Heart right ventricle (tissue), 16 donors: ENCODE measurements around the gene NAA38. TPM values are rescaled to one million over a fixed set of nuclear protein-coding genes. Genes with fewer than 3 reads are reported as not detected.
A peak's percentile ranks its signal among the peaks of the same experiment; 100 is the strongest.

Experiments used
- ATAC-seq, 8 donors: fragments of 200-7000 bp; cut with Tn5 transposase; one replicate each; pipeline ENCODE4 v1.9.1; 2020; ENCODE audit warnings: mild to moderate bottlenecking in 8 of 8, moderate library complexity in 8 of 8, moderate number of reproducible peaks in 1 of 8
- DNase-seq, 2 donors: peaks; one replicate each; pipeline ENCODE4 v3.0.0-alpha.2; 2020
- H3K27ac ChIP-seq, 10 donors: fragments of 200-600 bp; sonication (generic) in 2 of 10; one replicate each; pipeline versions ENCODE4 v1.5.0 to v1.8.0; 2020 to 2022; ENCODE audit warnings: mild to moderate bottlenecking in 3 of 10
- H3K27me3 ChIP-seq, 7 donors: fragments of 200-600 bp; one replicate each; pipeline ENCODE4 v1.8.0; 2021 to 2022; ENCODE audit warnings: mild to moderate bottlenecking in 2 of 7
- H3K36me3 ChIP-seq, 9 donors: fragments of 200-600 bp; sonication (generic) in 1 of 9; one replicate each; pipeline versions ENCODE4 v1.5.0 to v1.8.0; 2020 to 2022; ENCODE audit warnings: mild to moderate bottlenecking in 2 of 9
- H3K4me1 ChIP-seq, 9 donors: fragments of 200-600 bp; sonication (generic) in 1 of 9; one replicate each; pipeline versions ENCODE4 v1.5.0 to v1.8.0; 2020 to 2022; ENCODE audit warnings: mild to moderate bottlenecking in 4 of 9
- H3K4me3 ChIP-seq, 10 donors: fragments of 200-600 bp; sonication (generic) in 2 of 10; one replicate each; pipeline versions ENCODE4 v1.5.0 to v1.8.0; 2020 to 2022; ENCODE audit warnings: mild to moderate bottlenecking in 7 of 10, moderate library complexity in 2 of 10
- H3K9me3 ChIP-seq, 11 donors: fragments of 200-600 bp in 10 of 11; sonication (generic) in 2 of 11; one replicate each; pipeline versions ENCODE4 v1.5.0 to v1.8.0; 2013 to 2022; ENCODE audit warnings: mild to moderate bottlenecking in 2 of 11, control low read depth in 1 of 11, moderate library complexity in 1 of 11
- CTCF ChIP-seq, 9 donors: fragments of 200-600 bp; sonication (generic) in 2 of 9; IDR thresholded peaks; one replicate each; pipeline versions ENCODE4 v1.5.0 to v1.8.0; 2021 to 2022; ENCODE audit warnings: antibody characterized with exemption in 9 of 9, mild to moderate bottlenecking in 5 of 9, moderate library complexity in 1 of 9
- WGBS, 2 donors: extraction: QIAGEN DNeasy Blood & Tissue Kit; methylation state at CpG; one replicate each; pipeline ENCODE4 v1.1.7; 2013; ENCODE audit warnings: inconsistent platforms in 1 of 2; 5-methylcytosine and 5-hydroxymethylcytosine counted together
- intact Hi-C, 10 donors: fragments of 100-400 bp; cut with DNase I; formaldehyde crosslinking; loops; one replicate each; pipeline versions ENCODE4 v1.11.1 to v1.14.2; 2022
- polyA plus RNA-seq, 2 donors: library from polyadenylated mRNA; stranded (reverse); fragments of 200-250 nt; gene quantifications; one replicate each; pipeline ENCODE4 v1.2.3, GENCODE V29; 2013
- total RNA-seq, 10 donors: library from RNA; stranded (reverse); fragmentation: NEBNext Ultra II Directional in 3 of 10; extraction: Animal tissue kit (Norgen Biotek cat#: 25700) in 3 of 10; gene quantifications; one replicate each; pipeline versions ENCODE4 v1.2.1 to v1.2.4, GENCODE V29; 2021 to 2023
- donor health status: Arrhythmogenic right ventricular cardiomyopathy.
- donor health status: ischemic (EF 13 %, LVEDD 7.1; RV severe dilation, severe dysfunction).
- donor health status: healthy with polysubstance abuse.
- donor health status: DM: no; HTN: yes; CAD: no.
- donor health status: DM: no; HTN: no; CAD: no.
- donor health status: ischemic (EF 25% LVEDD 6.9; RV normal size, moderate dysfunction).
- donor health status: ischemic (EF 25% LVEDD 5.7; RV mildly dilated, moderate dysfunction).
- donor health status: healthy.
- donor health status: DM: yes; HTN: yes; CAD: no.
- donor health status: Ischemic cardiomyopathy.
- donor health status: ischemic (EF 35%, LVEDD 5.7; RV mildly dilated, moderate dysfunction).
- donor health status: nonischemic (EF 11% LVEDD 7.7; RV severe dilation, severe dysfunction).
- donor health status: DM: yes; HTN: yes; CAD: no.
- donor health status: PGD.
- donor health status: ischemic (EF 29% LVEDD 5.4; RV normal size, mild dysfunction).
- donor health status: nonischemic (EF 23%, LVEDD 6.1; RV moderate dilation, normal function).

The NAA38 gene
- total and polyA plus RNA-seq, 12 donors = 59.2 to 167 (median 75.2) TPM

- Histone ChIP-seq H3K36me3 (peaks cover 0 to 15% (median 0%) of the 10 kb centered on the region in 9 donors), H3K27me3 (no peaks in the 10 kb centered on the region), H3K4me1 (peaks cover 12 to 62% (median 55%) of the 10 kb centered on the region in 9 donors), H3K4me3 (peak overlapping the region; percentile 59 to 95 (median 80)), H3K27ac (peak overlapping the region; percentile 94 to 100 (median 98)), H3K9me3 (no peaks in the 10 kb centered on the region)
- intact Hi-C loops = loop anchor here in 2 of 10 donors (10.0 kb wide), 2 partner anchors 92 to 318 kb away; partner anchors contain the start of gene PER1 (in 1 of the 2)
- 1 to 2% methylated on average over 19 of the region's 19 CpGs for WGBS, 2 donors
- DNase-seq (peak; percentile 87 to 95), ATAC-seq (peak; percentile 17 to 50 (median 30))
- TF ChIP-seq CTCF (IDR thresholded peaks at IDR 0.05) = no peak
Measured at GRCh38 chr17:7836596-7837407, 20.6 kb downstream of the NAA38 start.

- intact Hi-C loops = loop anchor here in 7 of 10 donors (1.0 to 10.0 kb wide), 5 partner anchors 15 to 319 kb away; partner anchors contain the start of genes NAA38 (in 4 of the 7) and PER1 (in 1 of the 7)
- peak; percentile 30 to 61 (median 55) for ATAC-seq
- Histone ChIP-seq H3K9me3 (no peaks in the 10 kb centered on the region), H3K4me1 (peaks cover 8 to 56% (median 49%) of the 10 kb centered on the region in 9 donors), H3K27me3 (no peaks in the 10 kb centered on the region), H3K4me3 (peak overlapping the region; percentile 59 to 95 (median 80)), H3K27ac (peak overlapping the region; percentile 94 to 100 (median 98)), H3K36me3 (peaks cover 0 to 14% (median 0%) of the 10 kb centered on the region in 9 donors)
- no peak for TF ChIP-seq CTCF (IDR thresholded peaks at IDR 0.05)
- WGBS, 2 donors = 0% methylated on average over 59 to 61 of the region's 61 CpGs
- peak; percentile 82 to 88 for DNase-seq
Measured at GRCh38 chr17:7835814-7836595, 21.4 kb downstream of the NAA38 start.

- Histone ChIP-seq H3K9me3 (no peaks in the 10 kb centered on the region), H3K36me3 (peaks cover 0 to 5% (median 0%) of the 10 kb centered on the region in 9 donors), H3K4me1 (peaks cover 7 to 48% (median 42%) of the 10 kb centered on the region in 9 donors), H3K4me3 (peak overlapping the region; percentile 59 to 95 (median 80)), H3K27ac (peak overlapping the region; percentile 94 to 100 (median 98)), H3K27me3 (peaks cover 0 to 3% (median 0%) of the 10 kb centered on the region in 7 donors)
- WGBS, 2 donors = 1% methylated on average over 50 to 69 of the region's 69 CpGs
- ATAC-seq (peak; percentile 79 to 83 (median 82)), DNase-seq (peak; percentile 97 to 99)
- peak; percentile 71 to 93 (median 81) for TF ChIP-seq CTCF (IDR thresholded peaks at IDR 0.05)
- intact Hi-C loops = loop anchor here in 7 of 10 donors (1.0 to 10.0 kb wide), 8 partner anchors 8 to 320 kb away; partner anchors contain the start of genes NAA38 (in 4 of the 7), CHD3 (in 1 of the 7) and PER1 (in 1 of the 7)
Measured at GRCh38 chr17:7834957-7835813, 22.2 kb downstream of the NAA38 start.
